Trophoblast cell (in vitro differentiated cells and primary cell): ENCODE data around the gene ATP1B4.
"Not testable (repeated sequence)": the region's sequence is repeated elsewhere in the genome, so short reads cannot be mapped to it uniquely, and the experiment has no call there.

ENCODE experiments used
- DNase-seq, 2 donors: peaks; one replicate each; pipeline ENCODE4 v3.0.0-alpha.2; 2016
- H2AFZ ChIP-seq: 2 replicates; pipeline ENCODE4 v1.6.1; 2013; ENCODE audit warnings: low read length, moderate library complexity, mild to moderate bottlenecking; ENCODE audit not compliant: insufficient read depth, poor library complexity
- H2AK5ac ChIP-seq: 2 replicates; pipeline ENCODE4 v1.6.1; 2013; ENCODE audit warnings: mild to moderate bottlenecking, low read length
- H2BK120ac ChIP-seq: 2 replicates; pipeline ENCODE4 v1.6.1; 2013; ENCODE audit warnings: low read length, mild to moderate bottlenecking, moderate library complexity; ENCODE audit not compliant: insufficient read depth, poor library complexity
- H2BK12ac ChIP-seq: 2 replicates; pipeline ENCODE4 v1.6.1; 2013; ENCODE audit warnings: mild to moderate bottlenecking, low read length, moderate library complexity
- H2BK5ac ChIP-seq: 2 replicates; pipeline ENCODE4 v1.6.1; 2013; ENCODE audit warnings: low read length, low read depth, moderate library complexity, mild to moderate bottlenecking; ENCODE audit not compliant: poor library complexity
- H3K14ac ChIP-seq: 2 replicates; pipeline ENCODE4 v1.6.1; 2013; ENCODE audit warnings: mild to moderate bottlenecking, low read length
- H3K18ac ChIP-seq: 2 replicates; pipeline ENCODE4 v1.6.1; 2013; ENCODE audit warnings: mild to moderate bottlenecking, low read length
- H3K23ac ChIP-seq: 2 replicates; pipeline ENCODE4 v1.6.1; 2013; ENCODE audit warnings: low read length
- H3K27ac ChIP-seq: 2 replicates; pipeline ENCODE4 v1.5.1; 2013; ENCODE audit warnings: low read depth, mild to moderate bottlenecking, inconsistent platforms, low read length, moderate library complexity
- H3K27me3 ChIP-seq: 2 replicates; pipeline ENCODE4 v1.6.1; 2013; ENCODE audit warnings: inconsistent platforms, mild to moderate bottlenecking, low read length, moderate library complexity; ENCODE audit not compliant: insufficient read depth
- H3K36me3 ChIP-seq, 2 experiments: 1 replicate in 1 of 2; 2 replicates in 1 of 2; pipeline ENCODE4 v1.6.1; 2013; ENCODE audit warnings: low read length in 2 of 2, mild to moderate bottlenecking in 2 of 2, moderate library complexity in 1 of 2; ENCODE audit not compliant: insufficient read depth in 2 of 2, control insufficient read depth in 1 of 2
- H3K4ac ChIP-seq: 2 replicates; pipeline ENCODE4 v1.6.1; 2013; ENCODE audit warnings: low read depth, mild to moderate bottlenecking, low read length, moderate library complexity
- H3K4me1 ChIP-seq, 2 experiments: 1 replicate in 1 of 2; 2 replicates in 1 of 2; pipeline ENCODE4 v1.6.1; 2013; ENCODE audit warnings: low read length in 2 of 2, mild to moderate bottlenecking in 2 of 2, moderate library complexity in 1 of 2; ENCODE audit not compliant: insufficient read depth in 2 of 2, control insufficient read depth in 1 of 2
- H3K4me2 ChIP-seq: 2 replicates; pipeline ENCODE4 v1.6.1; 2013; ENCODE audit warnings: inconsistent platforms, mild to moderate bottlenecking, low read length, moderate library complexity
- H3K4me3 ChIP-seq: 2 replicates; pipeline ENCODE4 v1.5.1; 2013; ENCODE audit warnings: mild to moderate bottlenecking, low read depth, low read length, inconsistent platforms
- H3K79me1 ChIP-seq: one replicate; pipeline ENCODE4 v1.6.1; 2013; ENCODE audit warnings: low read length
- H3K79me2 ChIP-seq: 2 replicates; pipeline ENCODE4 v1.6.1; 2013; ENCODE audit warnings: low read length, mild to moderate bottlenecking; ENCODE audit not compliant: control insufficient read depth, insufficient read depth, poor library complexity
- H3K9ac ChIP-seq: 2 replicates; pipeline ENCODE4 v1.6.1; 2013; ENCODE audit warnings: mild to moderate bottlenecking, low read length
- H3K9me3 ChIP-seq: 2 replicates; pipeline ENCODE4 v1.6.1; 2013; ENCODE audit warnings: low read depth, mild to moderate bottlenecking, control low read depth, inconsistent platforms, low read length; ENCODE audit not compliant: insufficient read depth
- H4K12ac ChIP-seq: 2 replicates; pipeline ENCODE4 v1.6.1; 2013; ENCODE audit warnings: low read depth, mild to moderate bottlenecking, low read length, moderate library complexity
- H4K8ac ChIP-seq: 2 replicates; pipeline ENCODE4 v1.6.1; 2013; ENCODE audit warnings: low read depth, mild to moderate bottlenecking, low read length, moderate library complexity
- H4K91ac ChIP-seq: one replicate; pipeline ENCODE4 v1.6.1; 2013; ENCODE audit warnings: low read depth, mild to moderate bottlenecking, low read length, moderate library complexity
- WGBS: extraction: QIAGEN DNeasy Blood & Tissue Kit; methylation state at CpG from one replicate; pipeline ENCODE4 v1.1.7; 2013; ENCODE audit warnings: missing lambda C conversion rate; ENCODE audit not compliant: insufficient read length, insufficient coverage; ENCODE audit errors: extremely low coverage; 5-methylcytosine and 5-hydroxymethylcytosine counted together

ATP1B4 gene

GRCh38 chrX:120334603-120335002, 27.3 kb upstream of the ATP1B4 start:
- Histone ChIP-seq H4K12ac (no peak overlapping the region), H4K8ac (no peak overlapping the region), H3K79me1 (no peaks in the 10 kb centered on the region), H3K4ac (no peak overlapping the region), H3K9me3 (no peaks in the 10 kb centered on the region), H2BK120ac (no peak overlapping the region), H4K91ac (no peak overlapping the region), H2AFZ (no peak overlapping the region), H3K79me2 (no peaks in the 10 kb centered on the region), H3K36me3 (no peaks in the 10 kb centered on the region), H2BK12ac (no peak overlapping the region), H3K23ac (no peak overlapping the region), H3K18ac (no peak overlapping the region), H2AK5ac (no peak overlapping the region), H3K27me3 (no peaks in the 10 kb centered on the region), H3K27ac (no peak overlapping the region), H3K4me1 (no peaks in the 10 kb centered on the region), H3K14ac (no peak overlapping the region), H3K9ac (no peak overlapping the region), H3K4me2 (no peak overlapping the region), H2BK5ac (no peak overlapping the region), H3K4me3 (no peak overlapping the region)
- DNase-seq: no peak
- no CpG with 5 or more reads among the region's 1 CpG for WGBS

- no peak overlapping the region for H2BK120ac ChIP-seq
- no peak overlapping the region for H4K91ac ChIP-seq
- no peak overlapping the region for H3K27ac ChIP-seq
- no peaks in the 10 kb centered on the region for H3K36me3 ChIP-seq
- no peak overlapping the region for H2BK12ac ChIP-seq
- no peak overlapping the region for H3K18ac ChIP-seq
- no peak overlapping the region for H3K23ac ChIP-seq
- no peak overlapping the region for H4K12ac ChIP-seq
- no peaks in the 10 kb centered on the region for H3K4me1 ChIP-seq
- no CpG with 5 or more reads among the region's 2 CpGs for WGBS
- H2AFZ ChIP-seq: no peak overlapping the region
- no peaks in the 10 kb centered on the region for H3K27me3 ChIP-seq
- H3K14ac ChIP-seq: no peak overlapping the region
- no peaks in the 10 kb centered on the region for H3K79me1 ChIP-seq
- no peak overlapping the region for H4K8ac ChIP-seq
- no peak overlapping the region for H3K4ac ChIP-seq
- no peak overlapping the region for H2AK5ac ChIP-seq
- H2BK5ac ChIP-seq: no peak overlapping the region
- DNase-seq: no peak
- no peak overlapping the region for H3K4me3 ChIP-seq
- H3K4me2 ChIP-seq: no peak overlapping the region
- H3K9ac ChIP-seq: no peak overlapping the region
- H3K79me2 ChIP-seq: no peaks in the 10 kb centered on the region
- no peaks in the 10 kb centered on the region for H3K9me3 ChIP-seq
Observed at GRCh38 chrX:120335289-120335688, 26.6 kb upstream of the ATP1B4 start.

- H3K4me3 ChIP-seq: no peak overlapping the region
- no peaks in the 10 kb centered on the region for H3K36me3 ChIP-seq
- no peaks in the 10 kb centered on the region for H3K27me3 ChIP-seq
- H2BK5ac ChIP-seq: no peak overlapping the region
- no peak overlapping the region for H3K23ac ChIP-seq
- no peak overlapping the region for H2AK5ac ChIP-seq
- no peak overlapping the region for H3K4ac ChIP-seq
- H3K9me3 ChIP-seq: no peaks in the 10 kb centered on the region
- H2BK12ac ChIP-seq: no peak overlapping the region
- H3K4me1 ChIP-seq: no peaks in the 10 kb centered on the region
- H3K18ac ChIP-seq: no peak overlapping the region
- no peak overlapping the region for H3K9ac ChIP-seq
- H4K91ac ChIP-seq: no peak overlapping the region
- no peak overlapping the region for H3K4me2 ChIP-seq
- H4K8ac ChIP-seq: no peak overlapping the region
- H3K79me2 ChIP-seq: no peaks in the 10 kb centered on the region
- no peak overlapping the region for H3K27ac ChIP-seq
- no peaks in the 10 kb centered on the region for H3K79me1 ChIP-seq
- H3K14ac ChIP-seq: no peak overlapping the region
- H2AFZ ChIP-seq: no peak overlapping the region
- no peak for DNase-seq
- no peak overlapping the region for H4K12ac ChIP-seq
- H2BK120ac ChIP-seq: no peak overlapping the region
Observed at GRCh38 chrX:120336899-120337298, 25.0 kb upstream of the ATP1B4 start.

- H3K27me3 ChIP-seq, H3K4me1 ChIP-seq, H3K79me1 ChIP-seq, H2BK120ac ChIP-seq, H2BK12ac ChIP-seq, DNase-seq, H2AFZ ChIP-seq, H3K79me2 ChIP-seq, H3K18ac ChIP-seq, H3K4me2 ChIP-seq, H2AK5ac ChIP-seq, H3K9ac ChIP-seq, H3K9me3 ChIP-seq, H3K4ac ChIP-seq, H3K23ac ChIP-seq, H4K8ac ChIP-seq, H3K36me3 ChIP-seq, H3K4me3 ChIP-seq, H4K91ac ChIP-seq, H3K27ac ChIP-seq, H4K12ac ChIP-seq, H3K14ac ChIP-seq, H2BK5ac ChIP-seq: not testable (repeated sequence)
- no CpG with 5 or more reads among the region's 11 CpGs for WGBS
Observed at GRCh38 chrX:120344566-120344965, 17.3 kb upstream of the ATP1B4 start.
